ENCODE measurements around the gene LIPC. TPM values are rescaled to one million over a fixed set of nuclear protein-coding genes. Genes with fewer than 3 reads are reported as not detected.

LIPC gene
- total and polyA plus RNA-seq, 9 of the 15 experiments (the other 6 are each of a cell fraction or from before 2014, with no cell fraction given): 0.07 to 0.41 (median 0.11) TPM; not detected in 2

DNA sequence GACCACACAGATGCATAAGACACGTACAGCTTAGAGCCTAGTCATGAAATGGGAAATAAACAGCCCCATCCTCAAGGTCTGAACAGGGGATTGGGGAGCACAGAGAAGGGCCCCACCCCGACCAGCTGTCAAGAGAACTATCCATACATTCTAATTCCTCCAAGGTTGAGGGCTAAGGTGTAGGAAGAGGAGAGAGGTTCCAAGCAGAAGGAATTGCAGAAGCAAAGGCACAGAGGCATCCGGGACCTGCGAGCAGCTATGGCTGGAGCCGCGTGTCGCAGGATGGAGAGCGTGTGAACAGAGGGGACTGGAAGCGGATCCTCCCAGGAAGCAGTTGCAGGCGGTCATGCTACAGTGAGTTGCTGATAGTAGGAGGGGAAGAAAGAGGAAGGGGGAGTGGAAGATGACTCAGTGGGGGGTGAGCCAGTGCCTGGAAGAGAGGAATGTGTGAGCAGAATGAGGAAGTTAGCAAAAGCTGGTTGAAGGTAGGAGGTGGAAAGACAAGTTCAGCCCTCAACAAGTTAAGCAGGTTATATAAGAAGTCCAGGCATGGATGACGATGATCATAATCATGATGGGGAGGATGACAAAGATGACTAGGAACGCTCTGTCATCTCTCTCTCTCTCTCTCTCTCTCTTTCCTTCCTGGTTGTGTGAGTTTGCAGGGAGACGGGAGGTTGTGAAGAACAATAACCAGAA lies 89.7 kb downstream of the LIPC start (continued):
- TF ChIP-seq, protein P1, sequence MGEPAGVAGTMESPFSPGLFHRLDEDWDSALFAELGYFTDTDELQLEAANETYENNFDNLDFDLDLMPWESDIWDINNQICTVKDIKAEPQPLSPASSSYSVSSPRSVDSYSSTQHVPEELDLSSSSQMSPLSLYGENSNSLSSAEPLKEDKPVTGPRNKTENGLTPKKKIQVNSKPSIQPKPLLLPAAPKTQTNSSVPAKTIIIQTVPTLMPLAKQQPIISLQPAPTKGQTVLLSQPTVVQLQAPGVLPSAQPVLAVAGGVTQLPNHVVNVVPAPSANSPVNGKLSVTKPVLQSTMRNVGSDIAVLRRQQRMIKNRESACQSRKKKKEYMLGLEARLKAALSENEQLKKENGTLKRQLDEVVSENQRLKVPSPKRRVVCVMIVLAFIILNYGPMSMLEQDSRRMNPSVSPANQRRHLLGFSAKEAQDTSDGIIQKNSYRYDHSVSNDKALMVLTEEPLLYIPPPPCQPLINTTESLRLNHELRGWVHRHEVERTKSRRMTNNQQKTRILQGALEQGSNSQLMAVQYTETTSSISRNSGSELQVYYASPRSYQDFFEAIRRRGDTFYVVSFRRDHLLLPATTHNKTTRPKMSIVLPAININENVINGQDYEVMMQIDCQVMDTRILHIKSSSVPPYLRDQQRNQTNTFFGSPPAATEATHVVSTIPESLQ (CRISPR knock-in tag; IDR thresholded peaks at IDR 0.05): peak; percentile 78; the same call in 1 of the 2 replicates
- TF ChIP-seq MTA2 (IDR thresholded peaks at IDR 0.05; ENCODE audit: low read depth): peak; percentile 73
- no peak for TF ChIP-seq ZNF133 (CRISPR knock-in tag; IDR thresholded peaks at IDR 0.05)
- TF ChIP-seq, protein P2, sequence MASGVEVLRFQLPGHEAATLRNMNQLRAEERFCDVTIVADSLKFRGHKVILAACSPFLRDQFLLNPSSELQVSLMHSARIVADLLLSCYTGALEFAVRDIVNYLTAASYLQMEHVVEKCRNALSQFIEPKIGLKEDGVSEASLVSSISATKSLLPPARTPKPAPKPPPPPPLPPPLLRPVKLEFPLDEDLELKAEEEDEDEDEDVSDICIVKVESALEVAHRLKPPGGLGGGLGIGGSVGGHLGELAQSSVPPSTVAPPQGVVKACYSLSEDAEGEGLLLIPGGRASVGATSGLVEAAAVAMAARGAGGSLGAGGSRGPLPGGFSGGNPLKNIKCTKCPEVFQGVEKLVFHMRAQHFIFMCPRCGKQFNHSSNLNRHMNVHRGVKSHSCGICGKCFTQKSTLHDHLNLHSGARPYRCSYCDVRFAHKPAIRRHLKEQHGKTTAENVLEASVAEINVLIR (CRISPR knock-in tag; IDR thresholded peaks at IDR 0.05): no peak
- no peak for TF ChIP-seq SMAD2 (IDR thresholded peaks at IDR 0.05; ENCODE audit: low read depth, low read length)
- TF ChIP-seq, protein P3, sequence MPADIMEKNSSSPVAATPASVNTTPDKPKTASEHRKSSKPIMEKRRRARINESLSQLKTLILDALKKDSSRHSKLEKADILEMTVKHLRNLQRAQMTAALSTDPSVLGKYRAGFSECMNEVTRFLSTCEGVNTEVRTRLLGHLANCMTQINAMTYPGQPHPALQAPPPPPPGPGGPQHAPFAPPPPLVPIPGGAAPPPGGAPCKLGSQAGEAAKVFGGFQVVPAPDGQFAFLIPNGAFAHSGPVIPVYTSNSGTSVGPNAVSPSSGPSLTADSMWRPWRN (IDR thresholded peaks at IDR 0.05; ENCODE audit: low read depth): no peak
- TF ChIP-seq, protein P4, sequence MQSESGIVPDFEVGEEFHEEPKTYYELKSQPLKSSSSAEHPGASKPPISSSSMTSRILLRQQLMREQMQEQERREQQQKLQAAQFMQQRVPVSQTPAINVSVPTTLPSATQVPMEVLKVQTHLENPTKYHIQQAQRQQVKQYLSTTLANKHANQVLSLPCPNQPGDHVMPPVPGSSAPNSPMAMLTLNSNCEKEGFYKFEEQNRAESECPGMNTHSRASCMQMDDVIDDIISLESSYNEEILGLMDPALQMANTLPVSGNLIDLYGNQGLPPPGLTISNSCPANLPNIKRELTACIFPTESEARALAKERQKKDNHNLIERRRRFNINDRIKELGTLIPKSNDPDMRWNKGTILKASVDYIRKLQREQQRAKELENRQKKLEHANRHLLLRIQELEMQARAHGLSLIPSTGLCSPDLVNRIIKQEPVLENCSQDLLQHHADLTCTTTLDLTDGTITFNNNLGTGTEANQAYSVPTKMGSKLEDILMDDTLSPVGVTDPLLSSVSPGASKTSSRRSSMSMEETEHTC (IDR thresholded peaks at IDR 0.05): 0 out of 2 replicates have a peak, but pooled peaks have one; percentile 38
- TF ChIP-seq ZEB2 (IDR thresholded peaks at IDR 0.05): peak; percentile 95
- peak; percentile 75; the same call in 1 of the 2 replicates for TF ChIP-seq ZNF584 (CRISPR knock-in tag; IDR thresholded peaks at IDR 0.05; ENCODE audit: low read depth)
- TF ChIP-seq SUPT5H (IDR thresholded peaks at IDR 0.05): peak; percentile 84
- TF ChIP-seq ZNF175 (CRISPR knock-in tag; IDR thresholded peaks at IDR 0.05; ENCODE audit: low read depth): peak; percentile 50; the same call in 1 of the 2 replicates
- no peak for TF ChIP-seq FOXK1 (CRISPR knock-in tag; IDR thresholded peaks at IDR 0.05; ENCODE audit: borderline replicate concordance)
- TF ChIP-seq DMBX1 (CRISPR knock-in tag; IDR thresholded peaks at IDR 0.05; ENCODE audit: borderline replicate concordance): peak; percentile 72; the same call in 1 of the 2 replicates
- 0 out of 2 replicates have a peak, but pooled peaks have one; percentile 9 for TF ChIP-seq ZNF197 (CRISPR knock-in tag; IDR thresholded peaks at IDR 0.05; ENCODE audit: low read depth)
